Liver (tissue), 9 donors: ENCODE data around the gene C1orf94. TPM values are rescaled to one million over a fixed set of nuclear protein-coding genes. Genes with fewer than 3 reads are reported as not detected.
A peak's percentile ranks its signal among the peaks of the same experiment; 100 is the strongest.

Experiments
- DNase-seq: peaks from one replicate; pipeline ENCODE4 v3.0.0-alpha.2; 2017; ENCODE audit warnings: low spot score
- H3K27ac ChIP-seq, 2 donors: one replicate each; pipeline ENCODE4 v1.7.0; 2013; ENCODE audit warnings: inconsistent platforms in 2 of 2, low read length in 2 of 2, control low read depth in 1 of 2, low read depth in 1 of 2, mild to moderate bottlenecking in 1 of 2
- H3K27me3 ChIP-seq, 4 donors: one replicate each; pipeline versions ENCODE4 v1.6.1 to v1.7.0; 2013; ENCODE audit warnings: low read length in 3 of 4, inconsistent platforms in 1 of 4, mild to moderate bottlenecking in 1 of 4, moderate library complexity in 1 of 4; ENCODE audit not compliant: control insufficient read depth in 4 of 4, insufficient read depth in 4 of 4
- H3K36me3 ChIP-seq, 4 donors: one replicate each; pipeline versions ENCODE4 v1.6.1 to v1.7.0; 2013; ENCODE audit warnings: low read length in 3 of 4, mild to moderate bottlenecking in 3 of 4, low read depth in 1 of 4, moderate library complexity in 1 of 4; ENCODE audit not compliant: control insufficient read depth in 4 of 4, insufficient read depth in 3 of 4
- H3K4me1 ChIP-seq, 4 donors: one replicate each; pipeline versions ENCODE4 v1.6.1 to v1.7.0; 2013; ENCODE audit warnings: low read length in 3 of 4, mild to moderate bottlenecking in 3 of 4, moderate library complexity in 1 of 4; ENCODE audit not compliant: control insufficient read depth in 4 of 4, insufficient read depth in 4 of 4
- H3K4me3 ChIP-seq, 3 donors: one replicate each; pipeline versions ENCODE4 v1.6.1 to v1.7.0; 2013; ENCODE audit warnings: low read length in 3 of 3, control low read depth in 1 of 3, low read depth in 1 of 3, mild to moderate bottlenecking in 1 of 3
- H3K9ac ChIP-seq, 2 donors: one replicate each; pipeline ENCODE4 v1.7.0; 2013; ENCODE audit warnings: low read length in 2 of 2, mild to moderate bottlenecking in 2 of 2, moderate library complexity in 2 of 2, control low read depth in 1 of 2, low read depth in 1 of 2
- H3K9me3 ChIP-seq, 4 donors: one replicate each; pipeline versions ENCODE4 v1.6.1 to v1.7.0; 2013; ENCODE audit warnings: low read length in 3 of 4; ENCODE audit not compliant: control insufficient read depth in 4 of 4
- EGR1 ChIP-seq, 2 donors: IDR thresholded peaks; 2 replicates each; pipeline ENCODE4 v1.6.1; 2016 to 2018; ENCODE audit warnings: antibody characterized with exemption in 2 of 2, low read depth in 2 of 2
- FOXA1 ChIP-seq: IDR thresholded peaks from 2 replicates; pipeline ENCODE4 v1.6.1; 2016; ENCODE audit warnings: antibody characterized with exemption
- FOXA2 ChIP-seq: IDR thresholded peaks from 2 replicates; pipeline ENCODE4 v1.6.1; 2016; ENCODE audit warnings: antibody characterized with exemption
- GABPA ChIP-seq, 2 donors: IDR thresholded peaks in 1 of 2; conservative IDR thresholded peaks in 1 of 2; 2 replicates each; pipeline ENCODE4 v1.6.1; 2016; ENCODE audit warnings: antibody characterized with exemption in 2 of 2, mild to moderate bottlenecking in 1 of 2, moderate library complexity in 1 of 2
- HNF4A ChIP-seq, 2 donors: conservative IDR thresholded peaks; 2 replicates each; pipeline ENCODE4 v1.6.1; 2016; ENCODE audit warnings: antibody characterized with exemption in 2 of 2, mild to moderate bottlenecking in 2 of 2
- HNF4G ChIP-seq: IDR thresholded peaks from 2 replicates; pipeline ENCODE4 v1.6.1; 2016; ENCODE audit warnings: antibody characterized with exemption
- JUND ChIP-seq, 2 donors: IDR thresholded peaks; 2 replicates each; pipeline ENCODE4 v1.6.1; 2016; ENCODE audit warnings: antibody characterized with exemption in 2 of 2
- NR2F2 ChIP-seq: IDR thresholded peaks from 2 replicates; pipeline ENCODE4 v1.6.1; 2016; ENCODE audit warnings: antibody characterized with exemption
- RAD21 ChIP-seq, 2 donors: IDR thresholded peaks; 2 replicates each; pipeline ENCODE4 v1.6.1; 2016; ENCODE audit warnings: antibody characterized with exemption in 2 of 2, mild to moderate bottlenecking in 2 of 2
- RXRA ChIP-seq, 2 donors: IDR thresholded peaks; 2 replicates each; pipeline ENCODE4 v1.6.1; 2017 to 2018; ENCODE audit warnings: antibody characterized with exemption in 2 of 2, mild to moderate bottlenecking in 1 of 2
- SP1 ChIP-seq: IDR thresholded peaks from 2 replicates; pipeline ENCODE4 v1.6.1; 2018; ENCODE audit warnings: antibody characterized with exemption, mild to moderate bottlenecking
- TAF1 ChIP-seq: conservative IDR thresholded peaks from 2 replicates; pipeline ENCODE4 v1.6.1; 2016; ENCODE audit warnings: antibody characterized with exemption, mild to moderate bottlenecking
- YY1 ChIP-seq: IDR thresholded peaks from 2 replicates; pipeline ENCODE4 v1.6.1; 2016; ENCODE audit warnings: antibody characterized with exemption, mild to moderate bottlenecking
- WGBS: extraction: QIAGEN DNeasy Blood & Tissue Kit; methylation state at CpG from one replicate; pipeline ENCODE4 v1.1.7; 2013; 5-methylcytosine and 5-hydroxymethylcytosine counted together
- polyA plus RNA-seq, 2 donors: library from polyadenylated mRNA; stranded (reverse) in 1 of 2; unstranded in 1 of 2; fragments of 200-250 nt in 1 of 2; fragments of >200 nt in 1 of 2; fragmentation: Nextera tagmentation in 1 of 2; extraction: Ambion mirVana in 1 of 2; gene quantifications; one replicate each; pipeline versions ENCODE4 v1.2.1 to v1.2.3, GENCODE V29; 2013 to 2015
- total RNA-seq, 2 donors: library from RNA; depleted of rRNA; stranded (reverse); fragments of >200 nt; gene quantifications; one replicate each; pipeline ENCODE4 v1.2.3, GENCODE V29; 2014
- TF ChIP-seq, protein P1 (sequence below): IDR thresholded peaks from 2 replicates; pipeline ENCODE4 v1.6.1; 2016; ENCODE audit warnings: antibody characterized with exemption
- TF ChIP-seq, protein P2 (sequence below): IDR thresholded peaks from 2 replicates; pipeline ENCODE4 v1.6.1; 2016; ENCODE audit warnings: antibody characterized with exemption
- TF ChIP-seq, protein P3 (sequence below): IDR thresholded peaks from 2 replicates; pipeline ENCODE4 v1.6.1; 2016; ENCODE audit warnings: antibody characterized with exemption
- TF ChIP-seq, protein P4 (sequence below): IDR thresholded peaks from 2 replicates; pipeline ENCODE4 v1.6.1; 2016; ENCODE audit warnings: antibody characterized with exemption, mild to moderate bottlenecking
- donor health status: healthy.
- donor health status: healthy.
- donor health status: healthy.
- donor health status: healthy.
- donor health status: healthy.

The C1orf94 gene
- total and polyA plus RNA-seq, 4 donors, result not detected

DNA sequence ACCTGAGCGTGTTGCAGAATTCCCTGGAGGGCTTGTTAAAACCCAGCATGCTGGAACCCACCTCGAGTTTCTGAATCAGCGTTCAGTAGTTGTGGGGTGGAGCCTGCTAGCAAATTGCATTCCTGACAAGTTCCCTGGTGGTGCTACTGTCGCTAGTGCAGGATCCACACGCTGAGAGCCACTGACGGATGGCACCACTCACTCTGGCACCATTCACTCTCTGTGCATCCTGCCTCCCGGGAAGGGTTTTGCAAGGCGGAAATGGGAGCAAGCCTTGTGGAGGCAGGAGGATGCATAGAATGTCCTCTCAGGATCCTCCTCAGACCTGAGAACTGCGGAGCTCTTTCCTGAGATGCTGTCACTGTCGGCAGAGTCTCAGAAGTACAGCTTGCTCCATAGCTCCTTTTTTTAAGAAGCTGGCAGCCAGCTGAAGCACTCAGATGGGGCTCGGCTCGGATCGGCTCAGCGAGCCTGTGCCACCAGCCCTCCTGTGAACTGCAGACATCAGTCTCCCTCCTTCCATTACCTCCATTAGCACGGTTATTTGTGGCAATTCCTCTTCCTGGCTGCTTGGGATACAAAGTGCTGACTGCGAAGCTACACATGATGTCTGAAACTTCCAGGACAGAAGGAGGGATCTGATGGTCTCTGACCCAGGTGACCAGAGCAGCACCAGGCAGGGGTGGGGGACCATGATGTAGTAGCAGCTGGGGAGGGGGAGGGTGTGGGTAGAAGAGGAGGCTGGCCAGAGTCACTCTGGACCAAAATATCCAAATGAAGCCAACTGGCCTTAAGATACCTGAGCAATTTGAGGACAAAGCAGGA, 89.6 kb downstream of the C1orf94 start:
- 30% methylated on average over 16 of the region's 16 CpGs for WGBS
- peaks cover 0 to 11% (median 0%) of the 10 kb centered on the region in 4 donors for H3K27me3 ChIP-seq
- peak; percentile 23 for DNase-seq

DNA sequence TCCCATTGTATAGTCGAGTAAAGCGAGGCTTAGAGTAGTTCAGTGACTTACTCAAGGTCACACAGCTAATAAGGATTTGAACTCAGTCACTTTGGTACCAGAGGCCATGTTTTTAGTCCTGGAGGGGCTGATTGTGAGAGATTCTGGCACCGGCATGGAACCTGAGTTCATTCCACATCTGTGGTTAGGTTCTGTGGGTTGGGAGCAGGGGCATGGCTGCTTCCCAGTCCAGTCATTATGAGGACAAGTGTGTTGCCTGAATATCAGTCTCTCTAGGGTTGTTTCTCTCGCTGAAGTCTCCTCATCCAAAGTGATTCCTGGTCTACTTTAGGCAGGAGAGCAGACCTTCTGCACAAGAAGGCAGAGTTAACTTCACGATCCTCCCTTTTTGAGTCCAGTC, 90.6 kb downstream of the C1orf94 start:
- Histone ChIP-seq H3K9me3 (peaks cover 0 to 3% (median 0%) of the 10 kb centered on the region in 4 donors), H3K27me3 (peaks cover 0 to 11% (median 0%) of the 10 kb centered on the region in 4 donors), H3K36me3 (no peaks in the 10 kb centered on the region), H3K9ac (no peak overlapping the region), H3K27ac (no peak overlapping the region), H3K4me1 (no peaks in the 10 kb centered on the region), H3K4me3 (no peak overlapping the region)
- WGBS, result 78% methylated on average over 5 of the region's 5 CpGs
- TF ChIP-seq, protein P1, sequence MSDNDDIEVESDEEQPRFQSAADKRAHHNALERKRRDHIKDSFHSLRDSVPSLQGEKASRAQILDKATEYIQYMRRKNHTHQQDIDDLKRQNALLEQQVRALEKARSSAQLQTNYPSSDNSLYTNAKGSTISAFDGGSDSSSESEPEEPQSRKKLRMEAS, result no peak
- TF ChIP-seq FOXA1 (no peak), HNF4G (no peak), RAD21 (IDR thresholded peaks at IDR 0.05) (no peak), FOXA2 (no peak)
- DNase-seq, result no peak

More for the DNA sequence above, 89.6 kb downstream of the C1orf94 start:
- Histone ChIP-seq H3K9me3 (peaks cover 0 to 5% (median 0%) of the 10 kb centered on the region in 4 donors), H3K27ac (no peak overlapping the region), H3K36me3 (no peaks in the 10 kb centered on the region), H3K4me3 (no peak overlapping the region), H3K4me1 (no peaks in the 10 kb centered on the region), H3K9ac (no peak overlapping the region)
- TF ChIP-seq, protein P2, sequence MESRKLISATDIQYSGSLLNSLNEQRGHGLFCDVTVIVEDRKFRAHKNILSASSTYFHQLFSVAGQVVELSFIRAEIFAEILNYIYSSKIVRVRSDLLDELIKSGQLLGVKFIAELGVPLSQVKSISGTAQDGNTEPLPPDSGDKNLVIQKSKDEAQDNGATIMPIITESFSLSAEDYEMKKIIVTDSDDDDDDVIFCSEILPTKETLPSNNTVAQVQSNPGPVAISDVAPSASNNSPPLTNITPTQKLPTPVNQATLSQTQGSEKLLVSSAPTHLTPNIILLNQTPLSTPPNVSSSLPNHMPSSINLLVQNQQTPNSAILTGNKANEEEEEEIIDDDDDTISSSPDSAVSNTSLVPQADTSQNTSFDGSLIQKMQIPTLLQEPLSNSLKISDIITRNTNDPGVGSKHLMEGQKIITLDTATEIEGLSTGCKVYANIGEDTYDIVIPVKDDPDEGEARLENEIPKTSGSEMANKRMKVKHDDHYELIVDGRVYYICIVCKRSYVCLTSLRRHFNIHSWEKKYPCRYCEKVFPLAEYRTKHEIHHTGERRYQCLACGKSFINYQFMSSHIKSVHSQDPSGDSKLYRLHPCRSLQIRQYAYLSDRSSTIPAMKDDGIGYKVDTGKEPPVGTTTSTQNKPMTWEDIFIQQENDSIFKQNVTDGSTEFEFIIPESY, result no peak
- TF ChIP-seq RXRA (IDR thresholded peaks at IDR 0.05) (no peak), HNF4A (conservative IDR thresholded peaks at IDR 0.05) (no peak), FOXA1 (no peak), GABPA (IDR thresholded peaks at IDR 0.05 in 1 of 2, conservative IDR thresholded peaks at IDR 0.05 in 1 of 2) (no peak), FOXA2 (no peak), EGR1 (IDR thresholded peaks at IDR 0.05; ENCODE audit: low read depth in 2 of 2) (no peak), HNF4G (no peak), SP1 (no peak), YY1 (no peak), TAF1 (no peak), NR2F2 (no peak), JUND (IDR thresholded peaks at IDR 0.05) (no peak), RAD21 (IDR thresholded peaks at IDR 0.05) (no peak)
- TF ChIP-seq, protein P3, sequence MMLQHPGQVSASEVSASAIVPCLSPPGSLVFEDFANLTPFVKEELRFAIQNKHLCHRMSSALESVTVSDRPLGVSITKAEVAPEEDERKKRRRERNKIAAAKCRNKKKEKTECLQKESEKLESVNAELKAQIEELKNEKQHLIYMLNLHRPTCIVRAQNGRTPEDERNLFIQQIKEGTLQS, result no peak
- TF ChIP-seq, protein P4, sequence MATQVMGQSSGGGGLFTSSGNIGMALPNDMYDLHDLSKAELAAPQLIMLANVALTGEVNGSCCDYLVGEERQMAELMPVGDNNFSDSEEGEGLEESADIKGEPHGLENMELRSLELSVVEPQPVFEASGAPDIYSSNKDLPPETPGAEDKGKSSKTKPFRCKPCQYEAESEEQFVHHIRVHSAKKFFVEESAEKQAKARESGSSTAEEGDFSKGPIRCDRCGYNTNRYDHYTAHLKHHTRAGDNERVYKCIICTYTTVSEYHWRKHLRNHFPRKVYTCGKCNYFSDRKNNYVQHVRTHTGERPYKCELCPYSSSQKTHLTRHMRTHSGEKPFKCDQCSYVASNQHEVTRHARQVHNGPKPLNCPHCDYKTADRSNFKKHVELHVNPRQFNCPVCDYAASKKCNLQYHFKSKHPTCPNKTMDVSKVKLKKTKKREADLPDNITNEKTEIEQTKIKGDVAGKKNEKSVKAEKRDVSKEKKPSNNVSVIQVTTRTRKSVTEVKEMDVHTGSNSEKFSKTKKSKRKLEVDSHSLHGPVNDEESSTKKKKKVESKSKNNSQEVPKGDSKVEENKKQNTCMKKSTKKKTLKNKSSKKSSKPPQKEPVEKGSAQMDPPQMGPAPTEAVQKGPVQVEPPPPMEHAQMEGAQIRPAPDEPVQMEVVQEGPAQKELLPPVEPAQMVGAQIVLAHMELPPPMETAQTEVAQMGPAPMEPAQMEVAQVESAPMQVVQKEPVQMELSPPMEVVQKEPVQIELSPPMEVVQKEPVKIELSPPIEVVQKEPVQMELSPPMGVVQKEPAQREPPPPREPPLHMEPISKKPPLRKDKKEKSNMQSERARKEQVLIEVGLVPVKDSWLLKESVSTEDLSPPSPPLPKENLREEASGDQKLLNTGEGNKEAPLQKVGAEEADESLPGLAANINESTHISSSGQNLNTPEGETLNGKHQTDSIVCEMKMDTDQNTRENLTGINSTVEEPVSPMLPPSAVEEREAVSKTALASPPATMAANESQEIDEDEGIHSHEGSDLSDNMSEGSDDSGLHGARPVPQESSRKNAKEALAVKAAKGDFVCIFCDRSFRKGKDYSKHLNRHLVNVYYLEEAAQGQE, result no peak
- TF ChIP-seq, protein P1, result no peak
